HG03045 (cell line): ENCODE measurements around the gene PKHD1.

Experiments
- ATAC-seq: cut with Tn5 transposase; IDR thresholded peaks from one replicate; pipeline ENCODE4 v1.9.1; 2021; ENCODE audit warnings: mild to moderate bottlenecking, moderate library complexity; ENCODE audit not compliant: unreplicated experiment

Gene PKHD1

DNA sequence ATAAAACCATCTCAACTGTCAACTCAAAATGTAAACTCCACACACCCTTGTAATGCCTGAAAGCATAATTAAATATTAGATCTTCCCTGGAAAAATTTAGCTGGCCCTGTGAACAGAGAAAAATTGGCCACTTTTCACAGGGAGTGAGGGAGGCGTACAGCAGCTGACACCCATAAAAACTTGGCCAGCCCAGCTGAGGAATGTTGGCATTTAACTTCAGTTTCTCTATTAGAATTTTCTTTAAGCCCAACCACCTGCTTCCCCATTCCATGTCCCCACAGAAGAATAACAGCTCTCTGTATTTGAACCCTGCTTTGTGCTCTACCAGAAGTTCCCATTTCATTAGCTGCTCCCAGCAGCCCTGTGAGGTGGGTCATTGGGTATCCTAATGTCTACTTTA lies 41.0 kb downstream of the PKHD1 start:
- no peak for ATAC-seq

DNA sequence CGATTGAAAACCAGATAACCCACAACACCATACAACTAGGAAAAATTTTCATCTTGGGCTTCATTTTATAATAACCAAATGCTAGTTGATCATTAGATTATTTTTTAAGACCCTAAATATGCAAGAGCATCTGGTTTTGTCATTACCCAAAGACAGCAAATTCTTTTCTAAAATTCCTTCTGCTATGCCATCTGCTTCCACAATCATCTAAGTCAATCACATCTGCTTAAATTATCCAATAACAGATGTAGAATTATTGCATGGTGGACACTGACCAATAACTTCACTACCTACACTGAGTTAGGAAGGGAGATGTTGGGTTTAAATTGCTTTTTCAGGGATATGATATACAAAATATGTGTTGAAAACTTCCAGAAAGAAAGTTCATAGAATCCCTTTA lies 41.9 kb downstream of the PKHD1 start:
- ATAC-seq, result no peak

DNA sequence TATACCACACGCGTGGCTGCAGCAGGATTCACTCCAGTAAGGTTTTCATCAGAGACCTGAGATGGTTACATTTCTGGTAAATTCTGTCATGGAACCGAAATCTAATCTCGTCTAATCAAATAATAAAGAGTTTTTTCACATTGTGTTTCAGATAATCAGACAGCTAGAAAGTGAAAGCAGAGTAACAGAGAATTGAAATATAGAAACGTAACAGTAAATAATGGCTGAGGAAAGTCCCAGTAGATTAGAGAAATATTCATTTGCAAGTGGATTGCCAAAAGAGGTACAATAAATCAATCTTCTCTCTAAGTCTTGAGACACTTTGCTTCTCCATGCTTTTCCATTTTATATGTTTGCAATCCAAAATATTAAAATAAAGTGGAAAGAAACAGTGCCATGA lies 42.4 kb downstream of the PKHD1 start:
- ATAC-seq, result no peak

DNA sequence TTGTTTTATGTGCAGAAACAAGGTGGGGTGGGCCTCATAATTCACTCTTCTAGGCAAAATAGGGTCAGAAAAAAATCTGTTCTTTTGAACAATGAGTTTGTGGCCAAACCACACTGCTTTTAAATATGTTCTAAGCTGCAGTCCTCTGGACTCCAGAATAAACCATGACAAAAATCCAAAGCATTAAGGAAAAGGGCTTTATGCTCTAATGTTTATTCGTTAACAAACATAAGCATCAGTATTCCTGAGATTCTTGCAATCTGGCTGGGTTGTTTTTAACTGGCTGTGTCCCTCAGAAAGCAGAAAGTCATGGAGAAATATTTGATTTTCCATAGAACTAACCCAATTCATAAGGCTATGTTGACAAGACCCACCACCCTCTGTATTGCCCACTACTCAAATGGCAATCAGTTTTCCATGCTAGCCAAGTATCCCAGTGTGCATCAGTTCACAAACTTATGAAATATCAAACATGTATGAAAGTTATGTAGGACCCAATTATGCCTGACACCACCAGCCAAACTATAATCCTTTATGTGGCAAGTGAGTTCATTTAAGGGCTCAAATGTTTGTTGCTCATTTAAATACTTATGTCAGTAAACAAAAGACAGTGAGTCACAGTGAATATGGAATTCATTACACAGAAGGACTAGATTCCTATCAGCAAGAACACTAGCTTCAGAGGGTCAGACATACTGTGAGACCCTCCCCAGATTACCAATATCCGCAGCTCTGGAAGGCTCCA lies 45.1 kb downstream of the PKHD1 start:
- no peak for ATAC-seq

DNA sequence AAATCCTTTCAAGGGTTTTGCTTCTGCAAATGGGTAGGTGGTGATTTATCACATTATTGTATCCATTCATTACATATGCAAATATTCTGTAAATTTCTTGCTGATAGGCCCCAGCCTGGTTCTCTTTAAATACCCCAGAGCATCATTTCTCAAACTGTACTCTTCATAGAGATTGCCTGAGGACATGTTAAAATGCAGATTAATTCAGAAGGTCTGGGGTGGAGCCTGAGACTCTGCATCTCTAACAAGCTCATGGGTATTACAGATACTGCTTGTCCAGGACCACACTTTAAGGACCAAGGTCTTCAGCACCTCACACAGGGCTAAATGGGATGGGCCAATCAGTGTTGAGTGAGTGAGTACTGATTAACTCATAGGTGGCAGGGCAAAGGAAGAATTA lies 46.3 kb downstream of the PKHD1 start:
- ATAC-seq, result no peak

DNA sequence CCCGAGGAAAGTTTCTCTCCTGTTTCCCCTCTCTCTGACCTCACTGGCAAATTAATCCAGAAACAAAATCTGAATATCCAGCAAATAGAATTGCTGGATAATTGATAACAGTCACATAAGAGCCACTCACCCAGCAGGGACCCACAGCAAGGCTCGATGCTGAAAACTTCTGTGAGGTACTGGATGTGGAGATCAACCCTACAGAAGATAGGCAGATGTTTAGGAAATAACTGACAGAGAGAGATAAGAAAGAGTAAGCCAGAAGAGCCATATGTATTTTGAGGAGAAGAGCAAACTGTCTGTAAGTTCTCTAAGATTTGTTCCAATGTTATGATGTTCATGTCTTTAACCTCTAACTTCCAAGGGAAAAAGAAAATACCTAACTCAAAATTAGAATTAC lies 59.7 kb downstream of the PKHD1 start:
- ATAC-seq, result no peak

DNA sequence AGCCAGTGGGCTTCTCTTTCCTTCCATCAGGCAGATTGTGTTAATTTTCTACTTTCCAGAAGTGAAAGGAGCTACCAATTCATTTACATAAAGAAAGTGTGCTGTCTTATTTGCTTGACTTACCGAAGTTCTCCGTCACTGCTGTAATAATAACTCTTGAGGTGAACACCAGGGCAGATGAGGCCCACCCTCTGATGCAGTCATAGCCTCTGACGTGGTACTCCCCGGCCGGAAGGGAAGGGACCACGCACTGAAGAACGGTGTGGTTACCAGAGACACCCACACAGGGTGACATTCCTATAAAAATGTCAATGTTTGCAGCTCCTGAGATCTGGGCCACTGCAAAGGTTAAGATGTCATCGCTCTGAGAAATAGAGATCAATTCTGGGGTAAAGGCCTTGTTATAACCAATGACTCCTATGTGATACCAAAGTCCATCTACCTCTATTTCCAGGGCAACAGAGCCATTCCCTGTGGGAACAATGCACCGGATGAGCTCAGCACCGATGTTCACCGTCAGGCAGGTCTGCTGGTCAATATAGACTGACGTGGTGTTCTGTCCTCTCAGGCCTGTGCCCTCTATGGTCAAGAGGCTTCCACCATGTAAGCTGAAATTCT lies 62.9 kb downstream of the PKHD1 start:
- no peak for ATAC-seq

DNA sequence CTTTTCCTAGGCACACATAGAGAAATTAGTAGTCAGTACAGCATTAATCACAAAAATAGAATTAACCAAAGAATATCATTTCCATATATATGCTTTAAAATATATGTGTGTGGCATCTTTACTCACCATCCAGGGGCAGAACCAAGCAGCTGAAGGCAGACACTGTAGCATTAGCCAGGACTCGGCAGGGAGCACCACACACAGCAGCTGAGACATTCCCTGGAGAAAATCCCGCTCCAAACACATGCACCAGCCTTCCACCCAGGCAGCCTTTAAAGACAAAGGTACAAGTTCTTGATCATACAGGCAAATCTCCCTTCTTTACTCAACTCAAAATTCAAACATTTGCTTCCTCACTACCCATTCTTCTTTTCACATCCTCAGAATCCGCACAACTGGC lies 64.7 kb downstream of the PKHD1 start:
- no peak for ATAC-seq

DNA sequence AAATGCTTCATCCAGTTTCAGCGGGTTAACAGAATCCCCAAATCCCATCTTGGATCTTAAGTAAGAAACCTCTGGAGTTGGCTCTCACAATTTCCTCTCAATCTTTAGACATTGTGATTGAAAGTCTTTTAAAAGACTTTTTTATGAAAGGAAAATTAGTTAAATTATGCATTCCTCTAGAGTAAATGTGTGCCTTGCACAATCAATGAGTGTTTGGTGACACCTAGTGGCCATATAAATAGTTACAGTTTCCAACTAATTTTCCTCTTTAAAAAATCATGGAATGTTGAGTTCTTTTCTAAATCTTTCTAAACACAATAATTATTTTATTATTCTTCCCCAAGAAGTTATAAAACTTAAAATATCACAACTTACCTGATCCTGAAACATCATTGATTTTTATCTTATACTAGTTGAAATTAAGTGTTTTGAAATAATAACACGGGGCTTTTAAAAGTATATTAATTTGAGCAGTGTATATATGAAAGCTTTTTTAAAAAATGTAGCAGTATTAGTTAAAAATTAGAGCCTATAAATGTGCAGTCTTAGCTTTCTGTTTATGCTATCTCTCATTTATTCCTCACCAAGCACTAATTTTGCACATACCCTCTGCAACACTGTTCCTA lies 66.4 kb downstream of the PKHD1 start:
- ATAC-seq, result no peak

DNA sequence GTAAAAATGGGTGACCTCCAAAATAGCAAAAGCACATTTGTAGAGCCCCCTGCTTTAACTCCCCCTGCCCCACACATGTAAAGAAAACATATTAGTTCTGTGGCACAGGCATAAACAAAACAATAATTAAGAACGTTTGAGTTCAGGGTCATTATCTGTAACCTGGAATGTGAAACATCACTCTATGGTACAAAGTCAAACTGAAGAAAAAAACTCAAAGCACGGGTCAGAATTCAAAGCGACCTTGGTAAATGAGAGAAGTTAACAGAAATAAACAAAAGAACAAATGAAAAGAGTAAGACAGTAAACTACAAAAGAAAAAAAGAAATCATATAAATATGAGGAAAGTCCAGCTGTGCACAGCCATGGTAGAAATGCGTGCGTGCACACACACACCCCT lies 67.5 kb downstream of the PKHD1 start:
- ATAC-seq, result no peak

DNA sequence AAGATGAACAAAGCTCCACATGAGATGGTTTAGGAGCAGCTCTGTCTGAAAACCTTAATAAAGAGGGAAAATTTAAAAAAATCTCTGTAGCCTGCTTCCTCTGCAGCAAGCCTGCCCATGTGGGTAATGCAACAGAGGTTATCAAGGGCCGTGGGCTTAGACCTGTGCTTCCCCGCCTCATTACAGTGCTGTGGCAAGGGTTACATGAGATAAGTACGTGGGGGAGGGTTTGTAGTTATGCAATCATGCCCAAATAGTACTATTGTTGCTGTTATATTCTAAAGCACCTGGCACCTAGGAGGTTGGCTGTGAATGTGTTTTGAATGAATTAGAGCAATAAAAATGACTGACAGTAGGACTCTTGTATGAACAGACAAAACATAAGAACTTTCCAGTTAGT lies 68.3 kb downstream of the PKHD1 start:
- ATAC-seq, result no peak

DNA sequence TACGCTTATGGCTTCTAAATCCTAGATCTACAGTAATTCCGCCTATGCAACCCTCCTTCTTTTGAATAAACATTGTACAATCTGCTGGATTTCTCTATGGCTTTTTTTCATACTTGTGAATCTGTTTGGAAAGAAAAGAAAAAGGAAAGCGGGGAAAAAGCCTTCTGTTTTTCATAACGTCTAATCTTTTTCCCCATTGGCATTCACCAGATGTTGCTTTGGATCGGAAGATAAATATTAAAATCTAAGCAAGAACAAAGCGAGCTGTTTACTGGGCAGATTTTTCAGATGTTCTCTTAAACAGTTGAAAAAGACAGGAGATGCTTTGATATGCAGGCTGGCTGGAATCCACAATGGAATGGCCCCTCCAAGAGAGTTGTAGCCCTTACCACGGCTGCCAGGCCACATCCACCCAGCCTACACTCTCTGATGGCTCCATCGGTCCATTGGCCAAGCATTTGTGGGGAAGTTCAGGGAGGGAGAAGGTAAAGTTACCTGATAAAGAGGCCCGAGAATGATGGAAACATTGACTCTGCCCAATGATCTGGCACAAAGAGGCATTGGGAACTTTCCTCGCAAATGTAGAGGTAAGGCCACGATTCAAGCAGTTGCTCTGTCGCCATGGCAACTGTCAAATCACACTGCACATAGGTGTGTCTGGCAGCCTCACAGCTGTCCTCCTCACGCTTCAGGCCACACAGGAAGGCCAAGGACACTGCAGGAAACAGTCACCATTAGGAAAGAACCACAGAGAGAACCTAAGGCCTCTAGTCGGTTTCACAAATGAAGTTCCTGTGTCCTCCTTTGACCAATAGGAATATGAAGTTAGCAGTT lies 70.3 kb downstream of the PKHD1 start:
- no peak for ATAC-seq

DNA sequence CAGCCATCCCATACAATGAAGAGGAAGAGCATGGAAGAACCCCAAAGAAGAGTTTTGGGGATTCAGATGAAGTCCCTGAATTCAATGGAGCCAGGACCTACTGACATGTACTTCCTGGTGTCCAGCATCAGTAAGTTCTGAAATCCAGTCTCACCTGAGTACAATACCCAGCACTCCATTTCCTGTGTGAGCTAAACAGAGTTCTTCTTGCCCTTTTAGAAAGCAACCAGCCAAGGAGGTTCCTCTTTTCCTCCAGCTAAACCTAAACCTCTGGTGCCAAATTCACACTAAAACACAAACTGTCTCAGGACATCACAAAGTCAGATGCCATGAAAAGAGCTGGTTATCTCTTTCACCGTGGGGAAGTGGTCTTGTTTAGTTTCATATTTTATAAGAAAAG lies 71.5 kb downstream of the PKHD1 start:
- no peak for ATAC-seq

DNA sequence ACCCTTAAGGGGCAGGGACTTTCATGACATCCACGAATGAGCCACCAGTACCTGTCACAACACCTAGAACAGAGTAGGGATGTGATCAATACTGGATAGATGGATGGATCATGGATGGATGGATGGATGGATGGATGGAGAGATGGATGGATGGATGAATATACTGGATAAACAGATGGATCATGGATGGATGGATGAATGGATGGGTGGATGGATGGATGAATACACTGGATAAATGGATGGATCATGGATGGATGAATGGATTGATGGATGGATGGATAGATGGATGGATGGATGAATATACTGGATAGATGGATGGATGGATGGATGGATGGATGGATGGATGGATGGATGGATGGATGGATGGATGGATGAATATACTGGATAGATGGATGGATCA lies 73.0 kb downstream of the PKHD1 start:
- ATAC-seq, result no peak

DNA sequence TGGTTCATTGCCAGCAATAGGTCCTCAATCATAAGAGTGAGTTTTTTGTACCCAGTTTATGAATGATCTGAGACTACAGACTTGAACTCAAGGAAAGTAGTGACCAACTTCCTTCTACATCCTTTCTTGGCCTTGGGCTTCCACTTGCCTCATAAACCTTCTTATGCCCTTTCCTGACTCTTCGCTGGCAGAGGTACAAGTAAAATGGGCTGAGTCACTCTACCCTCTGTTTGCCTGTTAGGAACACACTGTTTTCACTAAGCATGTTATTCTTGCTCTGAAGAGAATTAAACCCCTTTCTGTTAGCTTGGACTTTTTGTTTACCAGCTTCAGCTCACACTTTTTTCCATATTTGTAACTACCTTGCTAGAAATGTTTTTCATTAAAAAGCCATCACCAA lies 74.4 kb downstream of the PKHD1 start:
- no peak for ATAC-seq

DNA sequence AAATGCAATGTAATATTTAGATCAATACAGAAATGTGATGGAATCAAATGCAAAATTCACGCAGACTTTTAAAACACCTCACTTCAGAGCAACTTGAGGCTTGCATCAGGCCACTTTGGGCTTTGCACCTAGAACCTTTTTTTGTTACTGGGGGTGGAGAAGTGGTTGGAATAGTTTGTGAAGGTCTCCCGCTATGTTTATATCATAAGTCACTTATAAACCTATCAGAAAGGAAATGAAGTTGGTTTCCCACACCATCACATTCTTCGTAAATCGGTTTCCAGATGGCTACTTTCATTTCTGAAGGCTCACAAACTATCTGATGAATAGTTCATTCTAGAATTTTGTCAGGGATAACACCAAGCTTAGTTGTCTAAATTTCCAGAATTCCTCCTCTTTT lies 74.8 kb downstream of the PKHD1 start:
- no peak for ATAC-seq

DNA sequence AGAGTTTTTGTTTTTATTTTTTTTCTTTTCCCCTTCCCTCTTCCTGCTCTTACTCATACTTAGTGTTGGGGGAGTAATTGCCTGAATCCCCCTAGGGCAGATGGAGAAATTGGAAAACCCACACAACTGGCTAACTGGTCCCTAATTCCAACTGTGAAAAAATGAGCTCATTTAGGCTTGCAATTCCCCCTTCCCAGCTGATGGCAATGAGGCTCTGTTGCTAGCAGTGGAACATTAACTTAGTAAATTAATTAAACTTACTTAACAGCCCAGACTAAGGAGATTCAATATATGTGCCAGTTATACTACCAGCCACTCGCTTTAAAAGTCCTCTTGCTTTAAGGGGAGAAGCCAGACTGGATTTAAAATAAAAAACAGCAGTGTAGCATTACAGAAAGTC lies 76.6 kb downstream of the PKHD1 start:
- ATAC-seq, result no peak

DNA sequence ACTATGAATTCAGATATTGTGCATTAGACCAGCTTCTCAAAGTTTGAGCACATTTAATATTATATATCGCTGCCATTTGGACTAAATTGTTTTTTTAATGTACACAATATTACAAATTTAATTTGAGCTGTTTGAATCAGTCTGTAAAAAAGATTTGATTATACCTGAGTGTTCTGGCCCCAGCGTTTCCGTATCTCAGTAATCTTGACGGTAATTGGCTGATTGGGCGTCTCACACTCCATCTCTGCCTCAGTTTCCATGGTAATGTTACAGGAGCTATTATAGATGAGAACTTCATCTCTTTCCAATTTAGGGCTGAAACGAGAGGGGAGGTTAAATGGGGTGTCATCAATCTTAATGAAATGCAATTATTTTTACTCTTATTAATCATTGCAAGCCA lies 77.3 kb downstream of the PKHD1 start:
- ATAC-seq, result no peak

DNA sequence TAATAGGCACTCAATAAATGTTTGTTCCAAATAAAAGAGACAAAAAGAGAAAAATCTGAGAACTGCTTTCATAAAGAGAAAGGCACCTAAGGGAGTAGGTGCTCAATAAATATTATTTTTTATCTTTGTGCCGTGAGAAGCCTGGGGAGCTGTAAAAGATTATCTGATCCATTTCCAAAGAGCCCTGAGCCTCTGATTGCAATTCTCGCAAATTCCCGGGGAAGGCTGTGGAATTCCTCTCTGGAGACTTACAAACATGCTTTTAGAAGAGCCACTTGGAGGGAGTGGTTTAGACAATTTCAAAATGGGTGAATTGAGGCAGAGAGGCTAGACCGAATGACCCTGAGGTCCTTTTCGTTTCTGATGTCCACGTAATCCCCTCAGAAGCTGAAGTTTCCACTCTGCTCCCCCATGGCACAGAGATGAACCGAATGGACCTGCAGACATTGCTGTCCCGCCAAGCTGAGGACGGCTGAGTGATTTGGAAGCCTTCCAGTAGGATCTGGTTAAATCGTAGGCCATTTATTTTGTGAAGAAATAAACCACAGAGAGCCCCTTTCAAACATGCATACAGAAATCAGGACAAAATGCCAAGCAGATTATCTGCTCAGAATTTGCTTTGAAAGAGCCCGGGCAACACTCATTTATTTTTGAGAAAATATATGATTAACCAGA lies 77.8 kb downstream of the PKHD1 start:
- no peak for ATAC-seq

DNA sequence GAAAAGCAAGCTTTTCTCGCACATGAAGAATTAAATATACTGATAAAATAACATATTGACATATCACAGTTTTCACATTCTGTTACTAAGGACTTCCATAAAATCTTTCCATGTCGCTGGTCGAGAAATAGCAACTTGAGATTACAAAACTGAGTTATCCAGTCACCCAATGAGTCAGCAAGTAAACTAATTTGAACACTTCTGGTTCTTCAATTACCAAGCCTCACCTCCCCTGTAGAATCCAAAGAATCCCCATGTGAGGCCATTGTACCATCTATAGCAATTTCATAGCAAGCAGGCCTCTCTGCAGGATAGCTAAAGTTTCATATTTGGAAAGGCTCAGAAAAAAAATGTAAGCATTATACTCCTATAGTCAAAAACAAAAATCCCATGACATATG lies 87.3 kb downstream of the PKHD1 start:
- ATAC-seq, result no peak

DNA sequence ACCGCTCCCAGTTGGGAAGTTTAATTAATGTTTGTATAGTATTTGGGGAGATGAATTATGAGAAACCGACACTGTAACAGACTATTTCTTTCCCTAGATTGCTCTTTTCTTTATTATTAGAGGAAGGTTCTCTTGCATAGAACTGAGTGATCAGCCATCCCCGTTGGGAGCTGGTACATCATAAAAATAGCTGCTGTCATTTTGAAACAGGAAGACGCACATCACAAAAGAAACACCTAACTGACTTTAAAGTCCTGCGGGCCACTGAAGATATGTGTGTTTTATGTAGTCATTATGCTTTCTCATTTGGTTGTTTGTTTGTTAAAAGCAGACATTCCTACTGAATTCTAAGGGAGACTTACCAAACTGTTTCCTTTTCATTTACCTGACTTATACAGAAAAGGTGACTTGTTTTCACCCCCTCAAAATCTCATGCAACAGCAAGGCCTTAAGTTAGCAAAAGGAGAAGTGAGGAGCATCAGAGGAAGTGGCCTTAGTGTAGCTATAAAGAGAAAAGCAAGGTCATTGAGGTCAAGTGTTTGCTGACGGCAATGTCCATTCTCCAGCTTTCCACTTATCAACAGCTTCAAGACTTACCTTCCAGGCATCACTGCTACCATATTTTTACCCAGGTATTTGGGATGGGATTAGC lies 91.0 kb downstream of the PKHD1 start:
- ATAC-seq, result peak; percentile 83
